HCT116 (cell line): ENCODE measurements around the gene PROSER3. TPM values are rescaled to one million over a fixed set of nuclear protein-coding genes. Genes with fewer than 3 reads are reported as not detected.
"Not testable (repeated sequence)": the region's sequence is repeated elsewhere in the genome, so short reads cannot be mapped to it uniquely, and the experiment has no call there.

Experiments used
- ATAC-seq: fragments of 200-7000 bp; cut with Tn5 transposase; 2 replicates; pipeline ENCODE4 v1.9.1; 2020; ENCODE audit warnings: mild to moderate bottlenecking, moderate library complexity
- BruUV-seq: library from RNA; stranded (reverse); fragments of 400-500 nt; replicated peaks from 2 replicates; lab custom pipeline; 2021; lab: Mats Ljungman, UMichigan
- CTCF ChIA-PET: fragments of 300-600 bp; sonication (Branson Sonifier 250); formaldehyde crosslinking; loops from one replicate; lab custom pipeline; 2021; ENCODE audit warnings: antibody characterized with exemption; lab: Charles Lee
- POLR2A ChIA-PET: fragments of 300-600, 350-600 bp; sonication (Branson Sonifier 250); formaldehyde crosslinking; loops from one replicate; lab custom pipeline; 2021; ENCODE audit warnings: antibody characterized with exemption; lab: Charles Lee
- RAD21 ChIA-PET, 2 experiments: fragments of 300-600 bp; sonication (Branson Sonifier 250); formaldehyde crosslinking; loops; one replicate each; lab custom pipeline; 2023; ENCODE audit warnings: low total read pairs in 2 of 2; ENCODE audit not compliant: uncharacterized antibody in 2 of 2, unreplicated experiment in 2 of 2, low non-redundant PET in 1 of 2; lab: Charles Lee
- DNase-seq: peaks from one replicate; pipeline ENCODE4 v3.0.0-alpha.2; 2010; ENCODE audit warnings: low read depth, low spot score
- H2AFZ ChIP-seq: fragments of 200-600 bp; shearing (Covaris generic), sonication (generic); 2 replicates; pipeline ENCODE4 v1.6.1; 2017; ENCODE audit warnings: low read depth, mixed run types, mixed read lengths, antibody characterized with exemption, low read length; ENCODE audit not compliant: poor library complexity, severe bottlenecking
- H3K27ac ChIP-seq: 2 replicates; pipeline ENCODE4 v1.5.1; 2012; ENCODE audit warnings: low read depth, low read length
- H3K27me3 ChIP-seq: fragments of 200-600 bp; sonication (generic); 2 replicates; pipeline ENCODE4 v1.6.1; 2016; ENCODE audit warnings: mixed run types, low read length, mixed read lengths; ENCODE audit not compliant: insufficient read depth
- H3K36me3 ChIP-seq, 2 experiments: fragments of 200-500 bp in 1 of 2; fragments of 200-600 bp in 1 of 2; sonication (Bioruptor generic) in 1 of 2; sonication (generic) in 1 of 2; 2 replicates each; pipeline versions ENCODE4 v1.5.1 to v1.6.1; 2014 to 2016; ENCODE audit warnings: low read length in 2 of 2, inconsistent platforms in 1 of 2, mixed read lengths in 1 of 2, mixed run types in 1 of 2; ENCODE audit not compliant: insufficient read depth in 2 of 2, control insufficient read depth in 1 of 2
- H3K4me1 ChIP-seq, 2 experiments: fragments of 200-600 bp in 1 of 2; sonication (generic) in 1 of 2; 2 replicates each; pipeline versions ENCODE4 v1.5.1 to v1.6.1; 2012 to 2017; ENCODE audit warnings: low read length in 2 of 2, inconsistent platforms in 1 of 2, mild to moderate bottlenecking in 1 of 2, mixed read lengths in 1 of 2, mixed run types in 1 of 2, moderate library complexity in 1 of 2; ENCODE audit not compliant: insufficient read depth in 2 of 2, control insufficient read depth in 1 of 2
- H3K4me2 ChIP-seq: fragments of 200-600 bp; sonication (generic); 2 replicates; pipeline ENCODE4 v1.6.1; 2017; ENCODE audit warnings: mixed run types, low read length, mixed read lengths
- H3K4me3 ChIP-seq, 2 experiments: fragments of 200-600 bp in 1 of 2; sonication (generic) in 1 of 2; replicated peaks in 1 of 2; 2 replicates each; pipeline ENCODE4 v1.5.1; 2011 to 2016; ENCODE audit warnings: low read length in 2 of 2, control low read depth in 1 of 2, low read depth in 1 of 2, mild to moderate bottlenecking in 1 of 2, mixed read lengths in 1 of 2, mixed run types in 1 of 2
- H3K79me2 ChIP-seq: fragments of 200-600 bp; sonication (generic); 2 replicates; pipeline ENCODE4 v1.6.1; 2017; ENCODE audit warnings: mild to moderate bottlenecking, mixed run types, low read length, moderate library complexity, mixed read lengths; ENCODE audit not compliant: insufficient read depth
- H3K9ac ChIP-seq: fragments of 200-600 bp; sonication (generic); 2 replicates; pipeline ENCODE4 v1.6.1; 2016; ENCODE audit warnings: low read length, mixed read lengths
- H3K9me2 ChIP-seq: fragments of 200-600 bp; sonication (generic), shearing (Covaris generic); 2 replicates; pipeline ENCODE4 v1.6.1; 2017; ENCODE audit warnings: mixed run types, mild to moderate bottlenecking, moderate library complexity; ENCODE audit not compliant: insufficient read depth
- H3K9me3 ChIP-seq, 2 experiments: fragments of 200-500 bp in 1 of 2; fragments of 200-600 bp in 1 of 2; sonication (Bioruptor generic) in 1 of 2; sonication (generic) in 1 of 2; 2 replicates each; pipeline ENCODE4 v1.6.1; 2014 to 2017; ENCODE audit warnings: low read length in 2 of 2, mixed read lengths in 2 of 2, inconsistent platforms in 1 of 2, low read depth in 1 of 2, mild to moderate bottlenecking in 1 of 2, mixed run types in 1 of 2, moderate library complexity in 1 of 2; ENCODE audit not compliant: control insufficient read depth in 1 of 2, insufficient read depth in 1 of 2
- H4K20me1 ChIP-seq: fragments of 200-600 bp; sonication (generic), shearing (Covaris generic); 2 replicates; pipeline ENCODE4 v1.6.1; 2017; ENCODE audit warnings: mixed run types, mild to moderate bottlenecking, moderate library complexity; ENCODE audit not compliant: insufficient read depth
- CEBPB ChIP-seq: IDR thresholded peaks from 2 replicates; pipeline ENCODE4 v1.6.1; 2012; ENCODE audit warnings: low read depth
- EGR1 ChIP-seq: IDR thresholded peaks from 2 replicates; pipeline ENCODE4 v1.6.1; 2012; ENCODE audit warnings: low read depth
- EZH2 ChIP-seq: fragments of 200-600 bp; sonication (generic); IDR thresholded peaks from 2 replicates; pipeline ENCODE4 v1.6.1; 2017; ENCODE audit warnings: antibody characterized with exemption, mixed run types
- JUND ChIP-seq: IDR thresholded peaks from 2 replicates; pipeline ENCODE4 v1.6.1; 2012
- POLR2A ChIP-seq: IDR thresholded peaks from 2 replicates; pipeline ENCODE4 v1.7.0; 2011; ENCODE audit warnings: borderline replicate concordance; ENCODE audit not compliant: insufficient read depth, insufficient read length; ENCODE audit errors: extremely low read depth
- RAD21 ChIP-seq: IDR thresholded peaks from 2 replicates; pipeline ENCODE4 v1.6.1; 2012; ENCODE audit warnings: low read depth, mild to moderate bottlenecking
- SIN3A ChIP-seq: IDR thresholded peaks from 2 replicates; pipeline ENCODE4 v1.6.1; 2012; ENCODE audit warnings: low read depth
- SP1 ChIP-seq: IDR thresholded peaks from 2 replicates; pipeline ENCODE4 v1.6.1; 2012; ENCODE audit warnings: low read depth
- SRF ChIP-seq: IDR thresholded peaks from 2 replicates; pipeline ENCODE4 v1.6.1; 2012; ENCODE audit warnings: low read depth
- YY1 ChIP-seq: IDR thresholded peaks from 2 replicates; pipeline ENCODE4 v1.6.1; 2011; ENCODE audit warnings: low read length, low read depth, moderate library complexity, mild to moderate bottlenecking; ENCODE audit not compliant: insufficient replicate concordance; ENCODE audit errors: extremely low read depth
- ZFX ChIP-seq: fragments of 450-650 bp; IDR thresholded peaks from 2 replicates; pipeline ENCODE4 v1.6.1; 2017
- intact Hi-C: fragments of 100-400 bp; cut with micrococcal nuclease; formaldehyde crosslinking; loops from 2 replicates; pipeline ENCODE4 v1.10.0; 2022
- total RNA-seq: library from RNA; stranded (reverse); gene quantifications from one replicate; pipeline ENCODE4 v1.2.1, GENCODE V29; 2021; ENCODE audit not compliant: unreplicated experiment
- TF ChIP-seq, protein P1 (sequence below), 3 experiments: fragments of 200-600 bp in 1 of 3; sonication (generic) in 1 of 3; IDR thresholded peaks in 2 of 3; conservative IDR thresholded peaks in 1 of 3; 2 replicates each; pipeline ENCODE4 v1.5.1; 2012 to 2017; ENCODE audit warnings: low read depth in 2 of 3, low read length in 2 of 3, antibody characterized with exemption in 1 of 3, borderline replicate concordance in 1 of 3, control low read depth in 1 of 3, mild to moderate bottlenecking in 1 of 3, mixed read lengths in 1 of 3, mixed run types in 1 of 3, moderate library complexity in 1 of 3; ENCODE audit not compliant: insufficient read depth in 1 of 3
- TF ChIP-seq, protein P2 (sequence below): IDR thresholded peaks from 2 replicates; pipeline ENCODE4 v1.6.1; 2011; ENCODE audit warnings: mild to moderate bottlenecking, low read length, moderate library complexity; ENCODE audit not compliant: insufficient replicate concordance; ENCODE audit errors: extremely low read depth

The PROSER3 gene
- total RNA-seq, 1 experiment from 2014 or later = 42.5 TPM

DNA sequence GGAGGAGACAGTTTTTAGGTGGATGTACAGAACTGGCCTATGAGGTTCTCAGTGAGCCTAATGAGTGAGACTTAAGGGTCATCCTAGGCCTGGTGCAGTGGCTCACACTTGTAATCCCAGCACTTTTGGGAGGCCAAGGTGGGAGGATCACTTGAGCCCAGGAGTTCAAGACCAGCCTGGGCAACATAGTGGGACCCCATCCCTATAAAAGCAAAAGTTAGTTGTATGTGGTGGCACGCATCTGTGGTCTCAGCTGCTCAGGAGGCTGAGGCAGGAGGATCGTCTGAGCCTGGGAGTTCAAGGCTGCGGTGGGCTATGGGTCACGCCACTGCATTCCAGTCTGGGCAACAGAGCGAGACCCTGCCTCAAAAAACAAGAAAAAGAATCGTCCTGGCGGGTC lies 33.8 kb upstream of the PROSER3 start:
- Histone ChIP-seq H3K79me2 (peaks cover 25% of the 10 kb centered on the region), H3K36me3 (peaks cover 66 to 69% of the 10 kb centered on the region in 2 experiments)
- RAD21 ChIA-PET, H3K9me2 ChIP-seq, H3K27ac ChIP-seq, intact Hi-C loops, H3K4me3 ChIP-seq, DNase-seq, H3K27me3 ChIP-seq, H3K4me2 ChIP-seq, H4K20me1 ChIP-seq, H2AFZ ChIP-seq, H3K9ac ChIP-seq, H3K4me1 ChIP-seq, BruUV-seq, CTCF ChIA-PET, H3K9me3 ChIP-seq, ATAC-seq: not testable (repeated sequence)
- POLR2A ChIA-PET = interaction anchor here (1.0 to 1.3 kb wide), 2 partner anchors 16 to 21 kb away, joined by 3 to 5 read pairs; partner anchors contain the start of genes PSENEN and U2AF1L4

DNA sequence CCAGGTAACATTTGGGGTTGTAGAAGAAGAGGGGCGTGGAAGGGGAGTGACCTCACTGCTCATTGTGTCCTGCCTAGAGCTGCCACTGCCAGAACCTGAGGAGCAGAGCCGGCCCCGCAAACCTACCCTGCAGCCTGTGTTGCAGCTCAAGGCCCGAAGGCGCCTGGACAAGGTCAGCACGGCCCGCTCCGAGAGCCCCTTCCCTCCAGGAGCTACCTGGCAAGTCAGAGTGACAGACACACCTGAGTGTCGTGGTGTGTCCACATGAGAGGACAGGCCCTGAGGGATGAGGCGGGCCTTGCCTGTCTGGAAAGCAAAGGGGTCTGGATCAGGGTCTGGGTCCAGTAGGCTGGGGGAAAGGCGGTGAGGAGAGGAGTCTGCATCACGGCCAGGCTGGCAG lies 33.4 kb upstream of the PROSER3 start:
- Histone ChIP-seq H3K4me2 (no peak overlapping the region), H3K27ac (no peak overlapping the region), H4K20me1 (no peaks in the 10 kb centered on the region), H3K9ac (no peak overlapping the region), H3K36me3 (peaks cover 68 to 74% of the 10 kb centered on the region in 2 experiments), H3K79me2 (peaks cover 21% of the 10 kb centered on the region), H3K4me3 (no peak overlapping the region), H3K4me1 (peaks cover under 1% of the 10 kb centered on the region in 2 experiments; a peak in 2 of 4 replicates), H3K9me3 (no peaks in the 10 kb centered on the region), H2AFZ (no peak overlapping the region), H3K9me2 (no peaks in the 10 kb centered on the region), H3K27me3 (no peaks in the 10 kb centered on the region)
- RAD21 ChIA-PET = no interaction called here
- TF ChIP-seq SP1 (no peak), SIN3A (no peak), EZH2 (no peak), YY1 (no peak), ZFX (no peak), SRF (no peak), CEBPB (no peak), EGR1 (no peak), POLR2A (no peak), RAD21 (no peak), JUND (no peak)
- TF ChIP-seq, protein P1, sequence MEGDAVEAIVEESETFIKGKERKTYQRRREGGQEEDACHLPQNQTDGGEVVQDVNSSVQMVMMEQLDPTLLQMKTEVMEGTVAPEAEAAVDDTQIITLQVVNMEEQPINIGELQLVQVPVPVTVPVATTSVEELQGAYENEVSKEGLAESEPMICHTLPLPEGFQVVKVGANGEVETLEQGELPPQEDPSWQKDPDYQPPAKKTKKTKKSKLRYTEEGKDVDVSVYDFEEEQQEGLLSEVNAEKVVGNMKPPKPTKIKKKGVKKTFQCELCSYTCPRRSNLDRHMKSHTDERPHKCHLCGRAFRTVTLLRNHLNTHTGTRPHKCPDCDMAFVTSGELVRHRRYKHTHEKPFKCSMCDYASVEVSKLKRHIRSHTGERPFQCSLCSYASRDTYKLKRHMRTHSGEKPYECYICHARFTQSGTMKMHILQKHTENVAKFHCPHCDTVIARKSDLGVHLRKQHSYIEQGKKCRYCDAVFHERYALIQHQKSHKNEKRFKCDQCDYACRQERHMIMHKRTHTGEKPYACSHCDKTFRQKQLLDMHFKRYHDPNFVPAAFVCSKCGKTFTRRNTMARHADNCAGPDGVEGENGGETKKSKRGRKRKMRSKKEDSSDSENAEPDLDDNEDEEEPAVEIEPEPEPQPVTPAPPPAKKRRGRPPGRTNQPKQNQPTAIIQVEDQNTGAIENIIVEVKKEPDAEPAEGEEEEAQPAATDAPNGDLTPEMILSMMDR (IDR thresholded peaks at IDR 0.05 in 2 of 3, conservative IDR thresholded peaks at IDR 0.05 in 1 of 3; ENCODE audit: borderline replicate concordance in 1 of 3, insufficient read depth in 1 of 3, low read depth in 2 of 3, low read length in 2 of 3) = no peak
- TF ChIP-seq, protein P2, sequence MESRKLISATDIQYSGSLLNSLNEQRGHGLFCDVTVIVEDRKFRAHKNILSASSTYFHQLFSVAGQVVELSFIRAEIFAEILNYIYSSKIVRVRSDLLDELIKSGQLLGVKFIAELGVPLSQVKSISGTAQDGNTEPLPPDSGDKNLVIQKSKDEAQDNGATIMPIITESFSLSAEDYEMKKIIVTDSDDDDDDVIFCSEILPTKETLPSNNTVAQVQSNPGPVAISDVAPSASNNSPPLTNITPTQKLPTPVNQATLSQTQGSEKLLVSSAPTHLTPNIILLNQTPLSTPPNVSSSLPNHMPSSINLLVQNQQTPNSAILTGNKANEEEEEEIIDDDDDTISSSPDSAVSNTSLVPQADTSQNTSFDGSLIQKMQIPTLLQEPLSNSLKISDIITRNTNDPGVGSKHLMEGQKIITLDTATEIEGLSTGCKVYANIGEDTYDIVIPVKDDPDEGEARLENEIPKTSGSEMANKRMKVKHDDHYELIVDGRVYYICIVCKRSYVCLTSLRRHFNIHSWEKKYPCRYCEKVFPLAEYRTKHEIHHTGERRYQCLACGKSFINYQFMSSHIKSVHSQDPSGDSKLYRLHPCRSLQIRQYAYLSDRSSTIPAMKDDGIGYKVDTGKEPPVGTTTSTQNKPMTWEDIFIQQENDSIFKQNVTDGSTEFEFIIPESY = no peak
- no peak for ATAC-seq
- BruUV-seq = no TSS peak
- intact Hi-C loops = no loop called here
- no peak for DNase-seq
- CTCF ChIA-PET = no interaction called here
- POLR2A ChIA-PET = no interaction called here
